MM.1S (cell line): Measurements from ENCODE around the gene FGF9.

ENCODE experiments used
- EZH2 ChIP-seq: fragments of 300-600 bp; sonication (generic); optimal IDR thresholded peaks from 2 replicates; pipeline ENCODE3; 2017; ENCODE audit warnings: low read depth, mild to moderate bottlenecking, antibody characterized with exemption, low read length, mixed read lengths
- EZH2phosphoT487 ChIP-seq: fragments of 300-600 bp; sonication (generic); IDR thresholded peaks from 2 replicates; pipeline ENCODE4 v1.6.1; 2018; ENCODE audit warnings: antibody characterized with exemption, low read length
- TF ChIP-seq, protein P1 (sequence below): fragments of 300-600 bp; sonication (generic); IDR thresholded peaks from 2 replicates; pipeline ENCODE4 v1.5.1; 2016; ENCODE audit warnings: antibody characterized with exemption, low read length, mixed read lengths

DNA sequence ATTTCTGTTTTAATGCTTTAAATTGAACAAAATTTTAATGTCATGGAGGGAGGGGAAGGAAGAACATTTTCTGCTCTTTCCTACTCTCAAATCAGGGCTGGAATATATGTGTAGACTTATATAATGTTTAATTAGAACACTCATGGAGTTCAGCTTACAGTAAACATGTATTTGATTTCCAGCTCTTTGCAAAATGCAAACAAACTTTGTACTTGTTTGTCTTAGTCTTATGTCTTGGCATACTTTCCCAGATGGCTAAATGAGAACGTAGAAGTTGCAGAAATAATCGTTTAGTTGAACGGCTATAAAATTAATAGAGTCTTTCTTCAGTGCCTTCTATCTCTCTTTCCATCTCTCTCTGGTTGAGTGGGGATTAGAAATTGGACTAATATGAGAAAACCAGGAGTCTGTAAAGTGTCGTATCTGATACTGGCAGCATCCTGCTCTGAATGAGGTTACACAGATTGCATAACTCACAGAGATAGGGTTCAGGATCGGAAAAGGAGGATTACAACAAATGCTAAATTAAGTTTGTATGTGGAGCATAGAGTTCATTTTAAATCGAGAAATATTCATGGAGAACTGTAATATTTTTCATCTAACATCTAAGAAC is 82.3 kb downstream of the FGF9 start:
- TF ChIP-seq, protein P1, sequence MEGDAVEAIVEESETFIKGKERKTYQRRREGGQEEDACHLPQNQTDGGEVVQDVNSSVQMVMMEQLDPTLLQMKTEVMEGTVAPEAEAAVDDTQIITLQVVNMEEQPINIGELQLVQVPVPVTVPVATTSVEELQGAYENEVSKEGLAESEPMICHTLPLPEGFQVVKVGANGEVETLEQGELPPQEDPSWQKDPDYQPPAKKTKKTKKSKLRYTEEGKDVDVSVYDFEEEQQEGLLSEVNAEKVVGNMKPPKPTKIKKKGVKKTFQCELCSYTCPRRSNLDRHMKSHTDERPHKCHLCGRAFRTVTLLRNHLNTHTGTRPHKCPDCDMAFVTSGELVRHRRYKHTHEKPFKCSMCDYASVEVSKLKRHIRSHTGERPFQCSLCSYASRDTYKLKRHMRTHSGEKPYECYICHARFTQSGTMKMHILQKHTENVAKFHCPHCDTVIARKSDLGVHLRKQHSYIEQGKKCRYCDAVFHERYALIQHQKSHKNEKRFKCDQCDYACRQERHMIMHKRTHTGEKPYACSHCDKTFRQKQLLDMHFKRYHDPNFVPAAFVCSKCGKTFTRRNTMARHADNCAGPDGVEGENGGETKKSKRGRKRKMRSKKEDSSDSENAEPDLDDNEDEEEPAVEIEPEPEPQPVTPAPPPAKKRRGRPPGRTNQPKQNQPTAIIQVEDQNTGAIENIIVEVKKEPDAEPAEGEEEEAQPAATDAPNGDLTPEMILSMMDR, result no peak
- TF ChIP-seq EZH2phosphoT487 (no peak), EZH2 (no peak)
